Limb (tissue), 2 donors: ENCODE data around the gene GPR35.

ENCODE experiments used
- DNase-seq, 2 donors: peaks; one replicate each; pipeline ENCODE4 v3.0.0-alpha.2; 2016; ENCODE audit errors: extremely low spot score in 2 of 2

Gene GPR35

DNA sequence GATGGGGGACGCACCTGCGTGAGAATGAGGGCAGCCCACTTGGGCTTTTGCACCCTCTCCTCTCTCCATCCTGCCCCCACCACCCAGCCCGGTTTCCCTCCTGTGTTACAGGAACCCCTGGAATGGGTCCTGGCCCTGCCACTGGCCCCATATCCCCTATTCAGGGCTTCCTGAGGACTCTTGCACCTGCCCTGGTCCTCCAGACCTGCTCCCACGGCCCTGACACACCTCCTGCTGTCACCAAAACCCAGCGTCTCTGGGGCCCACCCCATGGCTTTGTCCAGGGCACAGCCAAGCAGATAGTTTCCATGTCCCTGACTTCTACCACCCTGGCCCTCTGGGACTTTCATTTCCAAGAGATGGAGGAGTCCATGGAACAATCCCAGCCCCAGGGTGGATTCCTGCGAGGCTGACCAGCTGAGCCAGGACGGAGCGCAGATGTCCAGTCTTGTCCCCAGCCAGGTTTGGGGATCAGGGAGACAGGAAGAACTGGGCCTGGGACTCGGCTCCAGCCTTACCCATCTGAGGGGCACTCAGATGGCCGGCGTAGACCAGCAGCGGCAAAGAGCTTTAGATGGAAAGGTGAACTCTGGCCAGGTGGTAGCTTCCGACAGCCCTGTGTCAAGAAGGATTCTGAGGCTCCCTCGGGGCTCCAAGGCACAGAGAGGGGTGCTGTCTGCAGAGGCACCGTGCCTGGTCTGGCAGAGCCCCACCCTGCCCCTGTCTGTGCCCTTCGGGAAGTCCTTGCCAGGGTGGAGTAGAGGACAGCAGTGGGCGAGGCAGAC lies 12.0 kb downstream of the GPR35 start:
- DNase-seq = no peak

DNA sequence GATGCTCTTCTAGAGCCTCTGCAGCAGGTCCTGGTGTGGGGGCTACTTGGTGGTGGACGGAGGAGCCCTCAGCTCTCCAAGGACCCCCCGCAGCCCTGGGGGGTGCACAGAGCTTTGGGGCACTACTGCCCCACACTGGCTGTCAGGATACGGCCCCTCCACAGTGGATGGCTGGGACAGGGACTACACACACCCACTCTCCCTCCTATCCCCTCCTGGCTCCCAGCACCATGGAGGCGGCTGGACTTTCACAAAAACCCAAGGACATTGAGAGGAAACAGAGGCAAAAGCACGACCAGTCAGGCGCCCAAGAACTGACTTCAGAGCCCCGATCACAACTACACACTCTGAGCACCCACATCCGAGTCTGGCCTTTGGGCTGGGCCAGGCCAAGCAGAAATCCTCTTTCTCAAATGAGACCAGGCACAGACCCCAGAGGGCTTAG lies 12.6 kb downstream of the GPR35 start:
- DNase-seq = no peak

- no peak for DNase-seq
Measured at GRCh38 chr2:240638512-240639160, 13.4 kb downstream of the GPR35 start.

GRCh38 chr2:240639566-240639965 lies 14.3 kb downstream of the GPR35 start:
- DNase-seq = no peak

DNA sequence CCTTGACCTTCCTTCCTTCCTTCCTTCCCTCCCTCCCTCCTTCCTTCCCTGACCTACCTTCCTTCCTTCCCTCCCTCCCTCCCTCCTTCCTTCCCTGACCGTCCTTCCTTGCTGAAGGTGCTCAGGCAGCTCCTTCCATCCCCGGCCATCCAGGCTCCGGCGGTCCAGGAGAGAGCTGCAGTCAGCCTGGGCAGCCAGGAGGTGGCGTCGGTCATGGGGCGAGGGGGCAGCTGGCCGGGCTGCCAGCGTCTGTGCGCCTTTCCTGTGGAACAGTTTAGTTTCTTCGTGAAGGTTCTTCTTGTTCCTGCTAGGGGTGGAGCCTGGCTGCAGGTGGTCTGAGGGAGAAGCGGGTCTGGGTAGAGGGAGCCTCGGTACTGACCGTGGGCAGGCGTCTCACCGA lies 15.7 kb downstream of the GPR35 start:
- no peak for DNase-seq

- no peak for DNase-seq
Measured at GRCh38 chr2:240642061-240642805, 17.0 kb downstream of the GPR35 start.

DNA sequence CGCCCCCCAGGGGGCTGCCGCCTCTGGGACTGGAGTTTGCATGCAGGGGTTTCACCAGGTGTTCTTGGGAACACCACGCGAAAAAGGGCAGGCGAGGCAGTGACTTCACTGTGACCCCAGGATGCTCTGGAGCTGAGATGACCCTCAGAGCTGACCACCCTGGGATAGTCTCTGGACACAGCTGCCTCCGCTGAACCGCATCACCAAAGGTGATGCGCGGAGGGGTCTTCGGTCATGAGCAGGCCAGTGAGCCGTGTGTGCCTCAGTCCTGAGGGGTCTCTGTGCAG lies 17.5 kb downstream of the GPR35 start:
- DNase-seq = no peak

- DNase-seq = no peak
Measured at GRCh38 chr2:240643093-240643810, 18.0 kb downstream of the GPR35 start.

DNA sequence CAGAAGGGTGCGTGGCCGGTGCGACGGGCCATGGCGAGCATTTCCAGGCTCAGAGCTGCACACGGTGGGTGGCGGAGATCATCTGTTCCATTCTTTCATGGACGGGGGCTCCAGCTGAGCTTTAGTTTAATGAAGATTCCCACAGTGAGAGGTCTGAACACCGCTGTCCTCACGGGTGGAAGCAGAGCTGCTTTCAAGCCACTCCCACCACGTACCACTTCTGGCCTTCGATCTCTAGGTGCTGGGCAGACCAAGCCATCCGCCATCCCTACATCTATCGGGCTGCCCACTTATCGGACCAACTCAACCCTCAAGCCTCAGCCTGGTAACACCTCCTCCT lies 18.5 kb downstream of the GPR35 start:
- no peak for DNase-seq

GRCh38 chr2:240644171-240644651 lies 18.9 kb downstream of the GPR35 start:
- DNase-seq = no peak

GRCh38 chr2:240644859-240645301 lies 19.6 kb downstream of the GPR35 start:
- no peak for DNase-seq

GRCh38 chr2:240645346-240645745 lies 20.1 kb downstream of the GPR35 start:
- DNase-seq = no peak

GRCh38 chr2:240645801-240646175 lies 20.5 kb downstream of the GPR35 start:
- no peak for DNase-seq

- no peak for DNase-seq
Measured at GRCh38 chr2:240646176-240646899, 21.1 kb downstream of the GPR35 start.

- DNase-seq = no peak
Measured at GRCh38 chr2:240646900-240647502, 21.7 kb downstream of the GPR35 start.

DNA sequence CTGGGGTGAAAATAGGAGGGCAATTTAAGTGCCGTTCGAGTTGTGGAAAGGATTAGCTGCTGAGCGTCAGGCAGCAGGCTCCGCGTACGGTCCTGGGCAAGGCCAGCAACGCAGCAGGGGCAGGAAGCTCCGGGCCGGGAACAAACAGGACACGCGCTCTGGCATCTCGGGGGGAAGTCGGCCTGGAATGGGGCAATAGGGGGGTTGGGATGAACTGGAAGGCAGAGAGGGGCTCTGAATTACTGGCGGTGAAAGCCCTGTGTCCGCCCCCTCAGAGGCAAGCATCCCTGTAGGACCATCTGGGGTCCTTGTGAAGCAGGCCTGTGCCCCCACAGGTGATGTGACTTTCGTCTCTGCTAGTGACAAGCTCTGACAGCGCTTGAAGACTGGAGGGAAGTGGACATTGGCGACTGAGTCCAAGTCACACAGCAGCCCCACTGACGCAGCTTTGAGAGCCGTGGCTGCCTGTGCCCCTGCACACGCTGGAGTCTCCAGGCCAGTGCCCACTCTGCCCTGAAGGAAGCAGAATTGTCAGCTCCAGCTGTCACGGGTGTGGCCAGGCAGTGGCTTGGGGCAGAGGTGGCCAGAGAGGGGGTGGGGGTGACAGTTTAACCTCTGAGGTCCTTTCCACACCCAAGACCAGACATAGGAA lies 22.3 kb downstream of the GPR35 start:
- DNase-seq = no peak

DNA sequence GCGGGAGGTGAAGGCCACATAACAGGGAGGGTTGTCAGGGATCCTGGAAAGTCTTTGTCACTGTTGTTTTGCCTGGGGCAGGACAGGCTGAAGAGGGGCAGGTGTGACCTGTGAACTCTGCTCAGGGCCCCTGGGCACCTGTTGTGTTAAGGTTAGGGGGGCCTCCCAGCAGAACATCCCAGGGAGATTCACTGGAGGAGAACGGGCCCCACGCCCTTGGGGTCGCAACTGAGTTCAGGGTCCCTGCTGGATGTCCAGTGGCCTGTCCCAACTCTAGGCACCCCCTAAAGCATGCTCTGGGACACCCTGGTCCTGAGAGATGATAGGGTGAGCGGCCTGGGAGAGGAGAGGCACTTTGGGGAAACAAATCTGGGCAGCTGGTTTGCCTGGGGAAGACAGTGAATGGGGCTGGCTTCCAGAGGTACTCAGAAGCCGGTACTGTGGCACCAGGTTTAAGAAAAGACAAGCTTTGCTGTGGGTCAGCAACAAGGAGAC lies 22.9 kb downstream of the GPR35 start:
- no peak for DNase-seq

GRCh38 chr2:240648650-240649275 lies 23.5 kb downstream of the GPR35 start:
- no peak for DNase-seq

DNA sequence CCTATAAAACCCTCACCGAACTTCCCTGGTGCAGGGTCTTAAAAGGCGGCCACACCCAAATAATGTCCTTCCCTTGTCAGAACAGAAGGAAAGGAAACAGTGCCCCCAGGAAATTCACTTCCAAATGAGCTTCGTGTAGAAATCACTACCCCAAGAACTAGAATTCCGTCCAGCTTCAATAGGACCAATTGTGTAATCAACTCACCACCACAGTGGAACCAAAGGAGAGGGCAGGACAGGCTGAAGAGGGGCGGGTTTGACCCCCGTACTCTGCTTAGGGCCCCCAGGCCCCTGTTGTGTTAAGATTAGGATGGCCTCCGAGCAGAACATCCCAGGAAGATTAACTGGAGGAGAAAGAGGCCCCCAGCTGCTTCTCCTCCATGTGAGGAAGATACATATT lies 24.1 kb downstream of the GPR35 start:
- no peak for DNase-seq
